ENCODE results near the gene YRDC.
A peak's percentile ranks its signal among the peaks of the same experiment; 100 is the strongest.

YRDC gene

GRCh38 chr1:37794372-37795339, 13.4 kb downstream of the YRDC start (continued):
- TF ChIP-seq ZNF624 (tag by site-specific recombination; IDR thresholded peaks at IDR 0.05) (no peak), ZNF394 (tag by site-specific recombination; IDR thresholded peaks at IDR 0.05; ENCODE audit: borderline replicate concordance) (no peak), ZNF792 (tag by site-specific recombination; IDR thresholded peaks at IDR 0.05) (no peak), ZNF23 (tag by site-specific recombination; IDR thresholded peaks at IDR 0.05; ENCODE audit: borderline replicate concordance) (no peak), ZNF76 (tag by site-specific recombination; IDR thresholded peaks at IDR 0.05; ENCODE audit: borderline replicate concordance, low read depth) (0 out of 2 replicates have a peak, but pooled peaks have one; percentile 5), ZNF19 (tag by site-specific recombination; IDR thresholded peaks at IDR 0.05; ENCODE audit: low read depth) (no peak), ZNF596 (tag by site-specific recombination; IDR thresholded peaks at IDR 0.05) (no peak), ZNF548 (tag by site-specific recombination; IDR thresholded peaks at IDR 0.05) (no peak), ZSCAN23 (tag by site-specific recombination; IDR thresholded peaks at IDR 0.05) (no peak), ZNF311 (tag by site-specific recombination; IDR thresholded peaks at IDR 0.05; ENCODE audit: borderline replicate concordance) (no peak), ZBTB1 (tag by site-specific recombination; IDR thresholded peaks at IDR 0.05) (no peak), ZFP69B (tag by site-specific recombination; IDR thresholded peaks at IDR 0.05) (no peak; the same call in 1 of the 2 replicates), ZFP3 (tag by site-specific recombination; IDR thresholded peaks at IDR 0.05; ENCODE audit: low read depth) (no peak), ZNF433 (tag by site-specific recombination; IDR thresholded peaks at IDR 0.05; ENCODE audit: low read depth) (no peak), ZNF214 (tag by site-specific recombination; IDR thresholded peaks at IDR 0.05; ENCODE audit: borderline replicate concordance) (no peak), ZNF2 (tag by site-specific recombination; IDR thresholded peaks at IDR 0.05) (no peak), ZNF169 (tag by site-specific recombination; IDR thresholded peaks at IDR 0.05) (no peak), HOXC10 (CRISPR knock-in tag; IDR thresholded peaks at IDR 0.05) (no peak), ZNF426 (tag by site-specific recombination; IDR thresholded peaks at IDR 0.05) (no peak), ELK4 (IDR thresholded peaks at IDR 0.05; ENCODE audit: borderline replicate concordance, low read depth, low read length) (no peak), ZNF658 (tag by site-specific recombination; IDR thresholded peaks at IDR 0.05) (no peak), ZNF423 (tag by site-specific recombination; IDR thresholded peaks at IDR 0.05) (no peak), ZNF610 (tag by site-specific recombination; IDR thresholded peaks at IDR 0.05; ENCODE audit: borderline replicate concordance) (no peak), ZNF335 (tag by site-specific recombination; conservative IDR thresholded peaks at IDR 0.05) (peak; percentile 76), ZNF280C (tag by site-specific recombination; IDR thresholded peaks at IDR 0.05) (no peak), ZNF114 (tag by site-specific recombination; IDR thresholded peaks at IDR 0.05) (no peak), ZNF654 (tag by site-specific recombination; IDR thresholded peaks at IDR 0.05; ENCODE audit: low read depth) (no peak), SP7 (tag by site-specific recombination; IDR thresholded peaks at IDR 0.05) (no peak), ZNF449 (tag by site-specific recombination; IDR thresholded peaks at IDR 0.05) (no peak), ZNF747 (tag by site-specific recombination; IDR thresholded peaks at IDR 0.05) (no peak), ZNF132 (tag by site-specific recombination; IDR thresholded peaks at IDR 0.05; ENCODE audit: borderline replicate concordance) (no peak), ZXDB (tag by site-specific recombination; IDR thresholded peaks at IDR 0.05) (no peak), ZNF529 (tag by site-specific recombination; IDR thresholded peaks at IDR 0.05; ENCODE audit: insufficient replicate concordance) (no peak), ZNF138 (tag by site-specific recombination; IDR thresholded peaks at IDR 0.05; ENCODE audit: borderline replicate concordance) (no peak)
- TF ChIP-seq, protein P1, sequence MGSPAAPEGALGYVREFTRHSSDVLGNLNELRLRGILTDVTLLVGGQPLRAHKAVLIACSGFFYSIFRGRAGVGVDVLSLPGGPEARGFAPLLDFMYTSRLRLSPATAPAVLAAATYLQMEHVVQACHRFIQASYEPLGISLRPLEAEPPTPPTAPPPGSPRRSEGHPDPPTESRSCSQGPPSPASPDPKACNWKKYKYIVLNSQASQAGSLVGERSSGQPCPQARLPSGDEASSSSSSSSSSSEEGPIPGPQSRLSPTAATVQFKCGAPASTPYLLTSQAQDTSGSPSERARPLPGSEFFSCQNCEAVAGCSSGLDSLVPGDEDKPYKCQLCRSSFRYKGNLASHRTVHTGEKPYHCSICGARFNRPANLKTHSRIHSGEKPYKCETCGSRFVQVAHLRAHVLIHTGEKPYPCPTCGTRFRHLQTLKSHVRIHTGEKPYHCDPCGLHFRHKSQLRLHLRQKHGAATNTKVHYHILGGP (tag by site-specific recombination; IDR thresholded peaks at IDR 0.05): no peak

Data from HEK293 (cell line).